ENCODE data around the gene RMDN2. TPM values are rescaled to one million over a fixed set of nuclear protein-coding genes. Genes with fewer than 3 reads are reported as not detected.

The RMDN2 gene
- total RNA-seq, 1 donor from 2014 or later = 7.0 TPM

GRCh38 chr2:37893327-37893726, 31.8 kb upstream of the RMDN2 start:
- no peaks in the 10 kb centered on the region for H3K9me3 Mint-ChIP-seq
- no peak for TF ChIP-seq CTCF (conservative IDR thresholded peaks at IDR 0.05)
- peaks cover 16% of the 10 kb centered on the region for H3K4me1 Mint-ChIP-seq (ENCODE audit: unreplicated experiment)
- H3K4me3 Mint-ChIP-seq = no peak overlapping the region
- no peaks in the 10 kb centered on the region for H3K27me3 Mint-ChIP-seq
- DNase-seq (ENCODE audit: extremely low spot score, unreplicated experiment) = no peak
- no peak overlapping the region for H3K27ac Mint-ChIP-seq
- H3K36me3 Mint-ChIP-seq = no peaks in the 10 kb centered on the region

- H3K27ac Mint-ChIP-seq = no peak overlapping the region
- H3K27me3 Mint-ChIP-seq = no peaks in the 10 kb centered on the region
- TF ChIP-seq CTCF (conservative IDR thresholded peaks at IDR 0.05) = no peak
- H3K4me1 Mint-ChIP-seq (ENCODE audit: unreplicated experiment) = peaks cover 21% of the 10 kb centered on the region
- no peak for DNase-seq (ENCODE audit: extremely low spot score, unreplicated experiment)
- H3K36me3 Mint-ChIP-seq = no peaks in the 10 kb centered on the region
- H3K9me3 Mint-ChIP-seq = no peaks in the 10 kb centered on the region
- no peak overlapping the region for H3K4me3 Mint-ChIP-seq
Measured at GRCh38 chr2:37894047-37894446, 31.0 kb upstream of the RMDN2 start.

- Mint-ChIP-seq H3K9me3 (no peaks in the 10 kb centered on the region), H3K4me1 (ENCODE audit: unreplicated experiment) (peaks cover 21% of the 10 kb centered on the region), H3K36me3 (no peaks in the 10 kb centered on the region), H3K4me3 (no peak overlapping the region), H3K27me3 (no peaks in the 10 kb centered on the region), H3K27ac (peak overlapping the region; percentile 11)
- TF ChIP-seq CTCF (conservative IDR thresholded peaks at IDR 0.05) = no peak
- no peak for DNase-seq (ENCODE audit: extremely low spot score, unreplicated experiment)
Measured at GRCh38 chr2:37894601-37895000, 30.5 kb upstream of the RMDN2 start.

- Mint-ChIP-seq H3K4me3 (no peak overlapping the region), H3K27ac (peak overlapping the region; percentile 11), H3K36me3 (no peaks in the 10 kb centered on the region), H3K9me3 (no peaks in the 10 kb centered on the region), H3K4me1 (ENCODE audit: unreplicated experiment) (peaks cover 21% of the 10 kb centered on the region), H3K27me3 (no peaks in the 10 kb centered on the region)
- no peak for TF ChIP-seq CTCF (conservative IDR thresholded peaks at IDR 0.05)
- no peak for DNase-seq (ENCODE audit: extremely low spot score, unreplicated experiment)
Measured at GRCh38 chr2:37895140-37895539, 29.9 kb upstream of the RMDN2 start.

- no peak overlapping the region for H3K4me3 Mint-ChIP-seq
- H3K36me3 Mint-ChIP-seq = no peaks in the 10 kb centered on the region
- no peak overlapping the region for H3K27ac Mint-ChIP-seq
- no peaks in the 10 kb centered on the region for H3K27me3 Mint-ChIP-seq
- peaks cover 21% of the 10 kb centered on the region for H3K4me1 Mint-ChIP-seq (ENCODE audit: unreplicated experiment)
- no peak for DNase-seq (ENCODE audit: extremely low spot score, unreplicated experiment)
- TF ChIP-seq CTCF (conservative IDR thresholded peaks at IDR 0.05) = no peak
- H3K9me3 Mint-ChIP-seq = no peaks in the 10 kb centered on the region
Measured at GRCh38 chr2:37896319-37896718, 28.8 kb upstream of the RMDN2 start.

- H3K9me3 Mint-ChIP-seq = no peaks in the 10 kb centered on the region
- no peak overlapping the region for H3K4me3 Mint-ChIP-seq
- no peak for DNase-seq (ENCODE audit: extremely low spot score, unreplicated experiment)
- H3K4me1 Mint-ChIP-seq (ENCODE audit: unreplicated experiment) = peaks cover 21% of the 10 kb centered on the region
- H3K27ac Mint-ChIP-seq = no peak overlapping the region
- TF ChIP-seq CTCF (conservative IDR thresholded peaks at IDR 0.05) = no peak
- no peaks in the 10 kb centered on the region for H3K36me3 Mint-ChIP-seq
- no peaks in the 10 kb centered on the region for H3K27me3 Mint-ChIP-seq
Measured at GRCh38 chr2:37897511-37897910, 27.6 kb upstream of the RMDN2 start.

Data from type B pancreatic cell (in vitro differentiated cells).